Measurements from ENCODE around the gene MEPCE.
A peak's percentile ranks its signal among the peaks of the same experiment; 100 is the strongest.
"Not testable (repeated sequence)": the region's sequence is repeated elsewhere in the genome, so short reads cannot be mapped to it uniquely, and the experiment has no call there.

The MEPCE gene, protein sequence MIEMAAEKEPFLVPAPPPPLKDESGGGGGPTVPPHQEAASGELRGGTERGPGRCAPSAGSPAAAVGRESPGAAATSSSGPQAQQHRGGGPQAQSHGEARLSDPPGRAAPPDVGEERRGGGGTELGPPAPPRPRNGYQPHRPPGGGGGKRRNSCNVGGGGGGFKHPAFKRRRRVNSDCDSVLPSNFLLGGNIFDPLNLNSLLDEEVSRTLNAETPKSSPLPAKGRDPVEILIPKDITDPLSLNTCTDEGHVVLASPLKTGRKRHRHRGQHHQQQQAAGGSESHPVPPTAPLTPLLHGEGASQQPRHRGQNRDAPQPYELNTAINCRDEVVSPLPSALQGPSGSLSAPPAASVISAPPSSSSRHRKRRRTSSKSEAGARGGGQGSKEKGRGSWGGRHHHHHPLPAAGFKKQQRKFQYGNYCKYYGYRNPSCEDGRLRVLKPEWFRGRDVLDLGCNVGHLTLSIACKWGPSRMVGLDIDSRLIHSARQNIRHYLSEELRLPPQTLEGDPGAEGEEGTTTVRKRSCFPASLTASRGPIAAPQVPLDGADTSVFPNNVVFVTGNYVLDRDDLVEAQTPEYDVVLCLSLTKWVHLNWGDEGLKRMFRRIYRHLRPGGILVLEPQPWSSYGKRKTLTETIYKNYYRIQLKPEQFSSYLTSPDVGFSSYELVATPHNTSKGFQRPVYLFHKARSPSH

GRCh38 chr7:100429637-100430492 is at the start of gene MEPCE:
MEPCE (plus strand) TSS chr7:100429831; CDS start chr7:100430019, 188 bp downstream.
- H3K27ac ChIP-seq: peak within 1 kb of the TSS; percentile 96
- DNase-seq (ENCODE audit: low read depth, low spot score): peak; percentile 69

- no peak for DNase-seq (ENCODE audit: low read depth, low spot score)
- no peak overlapping the region for H3K27ac ChIP-seq
Measured at GRCh38 chr7:100380196-100380595, 49.4 kb upstream of the MEPCE start.

DNA sequence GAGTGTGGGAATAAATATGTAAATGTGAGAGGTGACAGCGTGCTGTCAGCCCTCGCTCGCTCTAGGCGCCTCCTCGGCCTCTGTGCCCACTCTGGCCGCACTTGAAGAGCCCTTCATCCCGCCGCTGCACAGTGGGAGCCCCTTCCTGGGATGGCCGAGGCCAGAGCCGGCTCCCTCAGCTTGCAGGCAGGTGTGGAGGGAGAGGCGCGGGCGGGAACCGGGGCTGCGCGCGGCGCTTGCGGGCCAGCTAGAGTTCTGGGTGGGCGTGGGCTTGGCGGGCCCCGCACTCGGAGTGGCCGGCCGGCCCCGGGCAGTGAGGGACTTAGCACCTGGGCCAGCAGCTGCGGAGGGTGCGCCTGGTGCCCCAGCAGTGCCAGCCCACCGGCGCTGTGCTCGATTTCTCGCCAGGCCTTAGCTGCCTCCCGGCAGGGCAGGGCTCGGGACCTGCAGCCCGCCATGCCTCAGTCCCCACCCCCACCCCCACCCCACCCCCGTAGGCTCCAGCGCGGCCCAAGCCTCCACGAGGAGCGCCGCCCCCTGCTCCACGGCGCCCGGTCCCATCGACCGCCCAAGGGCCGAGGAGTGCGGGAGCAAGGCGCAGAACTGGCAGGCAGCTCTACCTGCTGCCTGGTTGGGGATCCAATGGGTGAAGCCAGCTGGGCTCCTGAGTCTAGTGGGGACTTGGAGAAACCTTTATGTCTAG is 47.9 kb upstream of the MEPCE start:
- not testable (repeated sequence) for H3K27ac ChIP-seq; DNase-seq (ENCODE audit: low read depth, low spot score)

DNA sequence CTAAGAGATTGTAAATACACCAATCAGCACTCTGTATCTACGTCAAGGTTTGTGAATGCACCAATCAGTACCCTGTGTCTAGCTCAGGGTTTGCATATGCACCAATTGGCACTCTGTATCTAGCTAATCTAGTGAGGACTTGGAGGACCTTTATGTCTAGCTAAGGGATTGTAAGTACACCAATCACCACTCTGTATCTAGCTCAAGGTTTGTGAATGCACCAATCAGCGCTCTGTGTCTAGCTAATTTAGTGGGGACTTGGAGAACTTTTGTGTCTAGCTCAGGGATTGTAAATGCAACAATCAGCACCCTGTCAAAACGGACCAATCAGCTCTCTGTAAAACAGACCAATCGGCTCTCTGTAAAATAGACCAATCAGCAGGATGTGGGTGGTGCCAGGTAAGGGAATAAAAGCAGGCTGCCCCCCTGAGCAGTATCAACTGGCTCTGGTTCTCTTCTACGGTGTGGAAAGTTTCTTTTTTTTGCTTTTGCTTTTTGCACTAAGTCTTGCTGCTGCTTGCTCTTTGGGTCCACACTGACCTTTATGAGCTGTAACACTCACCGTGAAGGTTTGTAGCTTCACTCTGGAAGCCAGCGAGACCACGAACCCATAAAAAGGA is 47.3 kb upstream of the MEPCE start:
- not testable (repeated sequence) for H3K27ac ChIP-seq; DNase-seq (ENCODE audit: low read depth, low spot score)

DNA sequence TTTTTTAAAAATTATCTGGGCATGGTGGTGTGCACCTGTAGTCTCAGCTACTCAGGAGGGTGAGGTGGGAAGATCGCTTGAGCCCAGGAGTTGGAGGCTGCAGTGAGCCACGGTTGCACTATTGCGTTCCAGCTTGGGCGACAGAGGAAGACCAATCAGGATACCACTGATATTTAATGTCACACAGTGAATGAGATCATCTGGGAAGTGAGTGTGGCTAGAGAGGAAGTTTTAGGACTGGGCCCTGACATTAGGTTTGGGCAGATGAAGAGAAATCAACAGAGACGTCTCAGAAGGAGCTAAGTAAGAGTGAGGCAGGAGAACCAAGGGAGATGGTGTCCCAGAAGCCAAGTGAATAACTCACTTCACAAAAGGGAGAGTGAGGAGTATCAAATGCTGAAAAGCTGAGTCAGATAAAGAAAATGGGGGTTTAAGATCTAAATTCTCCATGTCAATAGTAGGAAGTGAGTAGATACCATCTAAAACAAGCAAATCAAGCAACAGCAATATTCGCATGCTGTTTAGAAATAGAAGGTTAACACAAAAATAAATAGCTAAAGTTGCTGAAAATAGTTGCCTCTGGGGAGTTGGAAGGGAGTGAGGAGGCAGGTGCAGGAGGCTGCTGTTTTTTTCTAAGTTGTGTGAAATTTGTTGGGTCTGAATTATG is 44.9 kb upstream of the MEPCE start:
- H3K27ac ChIP-seq: no peak overlapping the region
- DNase-seq (ENCODE audit: low read depth, low spot score): no peak

DNA sequence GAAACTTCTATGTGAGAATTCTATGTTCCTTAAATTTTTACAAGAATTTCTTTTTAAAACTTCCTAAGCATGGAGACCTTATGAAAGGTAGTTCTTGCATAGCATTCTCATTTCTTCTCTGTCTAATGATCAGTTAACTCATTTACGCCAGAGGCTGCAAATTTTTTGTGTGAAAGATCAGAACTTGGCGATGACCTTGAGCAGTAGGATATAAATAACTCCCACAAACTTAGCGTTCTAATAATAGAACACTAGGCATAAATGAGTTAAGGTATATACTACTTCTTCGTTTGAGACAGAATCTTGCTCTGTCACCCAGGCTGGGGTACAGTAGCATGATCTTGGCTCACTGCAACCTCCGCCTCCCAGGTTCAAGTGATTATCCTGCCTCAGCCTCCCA is 42.7 kb upstream of the MEPCE start:
- DNase-seq (ENCODE audit: low read depth, low spot score): no peak
- no peak overlapping the region for H3K27ac ChIP-seq

DNA sequence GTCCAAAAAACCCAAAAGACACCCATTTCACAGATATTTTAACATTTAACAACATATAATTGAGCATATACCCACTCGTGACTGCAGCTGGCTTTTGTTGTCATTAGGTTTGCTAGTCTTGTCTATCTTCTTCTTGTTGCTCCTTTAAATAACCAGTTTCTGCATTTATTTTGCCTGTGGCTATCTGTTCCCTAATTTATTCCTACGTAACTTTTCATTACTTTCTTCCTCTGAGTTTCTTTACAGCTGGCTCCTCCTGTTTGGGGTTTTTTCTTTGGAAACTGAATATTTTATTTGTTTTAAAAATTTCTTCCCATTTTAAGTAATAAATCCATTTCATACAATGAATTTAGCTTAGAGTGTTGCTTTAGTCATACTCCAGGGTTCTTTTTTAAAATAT is 41.9 kb upstream of the MEPCE start:
- no peak overlapping the region for H3K27ac ChIP-seq
- no peak for DNase-seq (ENCODE audit: low read depth, low spot score)

- H3K27ac ChIP-seq: no peak overlapping the region
- DNase-seq (ENCODE audit: low read depth, low spot score): no peak
Measured at GRCh38 chr7:100389437-100390088, 40.1 kb upstream of the MEPCE start.

DNA sequence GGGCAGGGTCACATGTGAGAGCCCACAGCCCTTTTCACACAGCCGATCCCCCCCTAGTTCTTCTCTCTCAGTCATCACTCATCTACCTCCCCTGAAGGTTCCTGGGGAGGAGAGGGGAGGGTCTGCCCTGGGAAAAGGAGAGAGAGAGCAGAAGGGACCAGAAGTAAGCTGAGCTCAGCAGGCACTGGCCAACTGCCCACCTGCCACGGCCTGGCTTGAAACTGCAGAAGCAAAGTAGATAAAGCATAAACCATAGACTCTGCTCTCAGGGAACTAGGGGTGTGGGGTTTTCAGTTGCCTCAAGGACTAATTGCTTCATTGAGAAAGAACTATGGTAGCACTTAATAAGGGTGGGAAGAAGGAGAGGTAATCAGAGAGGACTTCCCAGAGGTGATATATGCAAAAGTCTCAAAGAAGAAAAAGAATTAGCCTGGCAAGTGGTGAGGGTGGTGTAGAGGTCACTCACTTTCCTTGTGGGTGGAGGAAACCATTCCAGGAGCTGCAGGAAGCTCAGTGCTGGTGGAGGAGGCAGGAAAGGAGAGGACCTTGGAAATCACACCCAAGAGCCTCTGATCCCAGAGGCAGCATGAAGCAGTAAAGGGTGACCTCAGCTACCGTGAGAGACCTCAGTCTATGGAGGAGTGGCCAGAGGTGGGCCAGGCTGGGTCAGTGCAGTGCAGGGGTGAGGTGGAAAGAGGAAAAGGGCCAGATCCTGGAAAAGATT is 39.2 kb upstream of the MEPCE start:
- no peak for DNase-seq (ENCODE audit: low read depth, low spot score)
- no peak overlapping the region for H3K27ac ChIP-seq

DNA sequence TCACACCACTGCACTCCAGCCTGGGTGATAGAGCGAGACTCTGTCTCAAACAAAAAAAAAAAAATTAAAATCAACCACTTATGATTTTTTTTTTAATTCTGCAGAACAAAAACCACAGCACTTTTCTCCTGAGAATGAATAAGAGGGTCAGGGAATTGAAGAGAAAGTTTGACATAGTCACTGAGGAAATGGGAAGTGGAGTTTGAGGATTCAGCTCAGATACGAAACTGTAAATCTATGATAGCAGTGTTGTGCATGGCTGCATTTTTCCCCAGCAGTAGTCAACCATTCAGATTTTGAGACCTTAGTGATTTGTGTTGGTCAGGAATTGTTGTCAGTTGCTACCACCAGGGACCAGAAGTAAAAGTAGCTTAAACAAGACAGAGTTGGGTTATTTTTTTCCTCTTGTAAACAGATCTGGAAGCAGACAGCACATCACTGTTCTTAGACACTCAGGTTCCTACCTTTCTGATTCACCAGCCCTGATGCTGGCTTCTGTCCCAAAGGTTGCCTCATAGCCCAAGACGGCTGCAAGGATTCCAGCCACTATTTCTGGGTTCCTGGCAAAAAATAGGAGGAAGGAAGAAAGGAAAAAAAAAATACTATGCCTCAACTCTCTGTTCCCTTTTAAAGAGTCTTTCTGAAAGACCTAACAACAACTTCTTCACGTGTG is 36.3 kb upstream of the MEPCE start:
- DNase-seq (ENCODE audit: low read depth, low spot score): no peak
- no peak overlapping the region for H3K27ac ChIP-seq

DNA sequence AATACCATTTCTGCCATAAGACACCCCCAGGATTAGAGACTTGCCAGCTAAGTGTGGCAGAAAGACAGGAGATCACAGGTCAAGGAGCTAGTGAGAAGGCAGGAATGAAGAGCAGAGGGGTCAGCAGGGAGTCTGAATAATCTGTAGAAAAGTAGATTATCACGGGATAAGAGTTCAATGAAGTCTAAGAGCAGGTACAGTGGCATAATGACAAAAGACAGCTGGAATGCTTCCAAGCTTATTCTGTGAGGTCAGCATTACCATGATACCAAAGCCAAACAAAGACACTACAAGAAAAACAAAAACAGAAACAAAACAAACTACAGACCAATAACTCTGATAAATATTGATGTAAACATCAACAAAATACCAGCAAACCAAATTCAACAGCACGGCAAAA is 35.6 kb upstream of the MEPCE start:
- no peak for DNase-seq (ENCODE audit: low read depth, low spot score)
- no peak overlapping the region for H3K27ac ChIP-seq

- H3K27ac ChIP-seq: no peak overlapping the region
- no peak for DNase-seq (ENCODE audit: low read depth, low spot score)
Measured at GRCh38 chr7:100396421-100396982, 33.1 kb upstream of the MEPCE start.

- H3K27ac ChIP-seq: no peak overlapping the region
- no peak for DNase-seq (ENCODE audit: low read depth, low spot score)
Measured at GRCh38 chr7:100397315-100398081, 32.1 kb upstream of the MEPCE start.

- no peak overlapping the region for H3K27ac ChIP-seq
- no peak for DNase-seq (ENCODE audit: low read depth, low spot score)
Measured at GRCh38 chr7:100398239-100398638, 31.4 kb upstream of the MEPCE start.

GRCh38 chr7:100400041-100400440 is 29.6 kb upstream of the MEPCE start:
- no peak overlapping the region for H3K27ac ChIP-seq
- DNase-seq (ENCODE audit: low read depth, low spot score): no peak

- H3K27ac ChIP-seq: no peak overlapping the region
- no peak for DNase-seq (ENCODE audit: low read depth, low spot score)
Measured at GRCh38 chr7:100400656-100401055, 29.0 kb upstream of the MEPCE start.

- no peak for DNase-seq (ENCODE audit: low read depth, low spot score)
- no peak overlapping the region for H3K27ac ChIP-seq
Measured at GRCh38 chr7:100401811-100402210, 27.8 kb upstream of the MEPCE start.
